Measurements from ENCODE around the gene KCNK17. TPM values are rescaled to one million over a fixed set of nuclear protein-coding genes. Genes with fewer than 3 reads are reported as not detected.

The KCNK17 gene
- total RNA-seq, 2 experiments from 2014 or later, result not detected

DNA sequence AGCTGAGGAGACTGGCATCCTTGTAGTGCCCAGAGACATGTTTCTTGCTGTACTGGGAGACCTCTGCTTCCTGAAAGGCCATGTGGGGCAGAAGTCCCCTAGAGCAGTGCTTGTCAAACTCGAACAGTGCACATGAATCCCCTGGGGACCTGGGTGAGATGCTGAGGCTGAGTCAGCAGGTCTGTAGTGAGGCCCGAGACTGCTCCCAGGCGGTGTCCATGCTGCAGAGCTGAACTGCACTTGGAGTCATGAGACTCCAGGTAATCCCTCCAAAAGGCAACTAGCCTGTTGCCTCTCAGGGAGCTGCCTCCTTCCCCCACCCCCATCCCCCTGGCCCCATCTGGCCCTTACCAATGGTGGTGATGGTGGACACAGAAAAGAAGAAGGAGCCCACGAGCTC lies 3.7 kb downstream of the KCNK17 start:
- no peak overlapping the region for H3K27ac Mint-ChIP-seq
- H3K4me1 Mint-ChIP-seq (ENCODE audit: low read depth), result peaks cover 5% of the 10 kb centered on the region
- peaks cover 41% of the 10 kb centered on the region for H3K27me3 Mint-ChIP-seq
- intact Hi-C loops (cut with micrococcal nuclease), result loop anchor here (1.0 to 5.0 kb wide), 2 partner anchors 144 to 308 kb away; no protein-coding TSS in a partner anchor
- CTCF ChIA-PET, result interaction anchor here (0.6 to 11.6 kb wide), 23 partner anchors 8 to 439 kb away, joined by 3 to 469 read pairs (median 5); no protein-coding TSS in a partner anchor
- no peak for DNase-seq
- POLR2A ChIA-PET, result no interaction called here
- no peak overlapping the region for H3K4me3 Mint-ChIP-seq
- H3K9me3 Mint-ChIP-seq, result no peaks in the 10 kb centered on the region
- no peaks in the 10 kb centered on the region for H3K36me3 Mint-ChIP-seq

DNA sequence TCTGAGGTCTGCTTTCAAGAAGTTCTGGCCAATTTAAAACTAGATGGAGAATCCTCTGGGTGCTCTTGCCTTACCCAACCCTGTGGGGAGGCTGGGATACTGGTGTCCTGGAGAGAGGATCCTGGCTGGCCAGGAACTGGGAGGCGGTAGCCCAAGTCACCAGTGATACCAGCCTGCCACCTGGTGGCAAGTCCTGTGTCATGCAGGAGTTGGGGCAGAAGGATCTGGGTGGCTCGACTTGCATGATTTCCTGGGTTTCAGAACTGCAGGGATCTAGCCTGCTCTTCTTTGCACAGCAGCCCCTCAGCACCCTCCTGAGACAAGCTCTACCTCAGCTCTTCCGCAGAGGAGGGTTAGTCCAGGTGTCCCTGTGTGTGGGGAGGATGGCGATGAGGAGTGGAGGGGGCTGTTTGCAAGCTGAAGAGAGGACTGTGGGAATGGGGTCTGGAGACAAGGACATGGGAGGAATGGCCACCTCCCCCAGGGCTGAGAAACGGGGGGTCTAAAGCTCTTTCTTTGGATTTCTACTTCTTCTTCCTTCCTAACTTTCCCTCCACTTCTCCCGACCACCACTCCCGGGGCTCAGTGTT lies 4.2 kb downstream of the KCNK17 start:
- no peak overlapping the region for H3K27ac Mint-ChIP-seq
- H3K9me3 Mint-ChIP-seq, result no peaks in the 10 kb centered on the region
- ChIA-PET POLR2A (no interaction called here), CTCF (interaction anchor here (0.6 to 11.6 kb wide), 33 partner anchors 9 to 438 kb away, joined by 3 to 469 read pairs (median 4); no protein-coding TSS in a partner anchor)
- H3K36me3 Mint-ChIP-seq, result no peaks in the 10 kb centered on the region
- peak; percentile 76 for DNase-seq
- peaks cover 36% of the 10 kb centered on the region for H3K27me3 Mint-ChIP-seq
- intact Hi-C loops (cut with micrococcal nuclease), result loop anchor here (1.0 to 5.0 kb wide), 2 partner anchors 144 to 308 kb away; no protein-coding TSS in a partner anchor
- no peak overlapping the region for H3K4me3 Mint-ChIP-seq
- peaks cover 5% of the 10 kb centered on the region for H3K4me1 Mint-ChIP-seq (ENCODE audit: low read depth)

DNA sequence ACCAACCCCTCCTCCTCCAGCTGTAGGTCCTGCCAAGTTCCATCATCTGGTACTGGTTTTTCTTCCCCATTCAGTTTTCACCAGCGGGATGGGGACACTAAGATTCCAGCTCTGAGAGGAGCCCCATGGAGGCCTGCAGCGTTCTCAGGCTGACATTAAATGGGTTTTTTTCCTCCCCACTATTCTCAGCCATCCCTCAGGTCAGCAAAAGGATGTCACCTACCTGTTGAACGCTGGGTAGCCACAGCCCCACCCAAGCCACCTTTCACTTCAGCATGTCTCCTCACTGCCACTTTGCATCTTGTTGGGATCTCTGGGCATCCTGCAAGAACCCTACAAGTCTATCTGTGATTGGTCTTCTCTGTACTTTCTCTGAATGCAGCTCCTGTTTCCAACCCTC lies 6.8 kb downstream of the KCNK17 start:
- DNase-seq, result no peak
- Mint-ChIP-seq H3K27me3 (peaks cover 17% of the 10 kb centered on the region), H3K4me3 (no peak overlapping the region), H3K27ac (no peak overlapping the region), H3K36me3 (no peaks in the 10 kb centered on the region), H3K9me3 (no peaks in the 10 kb centered on the region), H3K4me1 (ENCODE audit: low read depth) (peaks cover 3% of the 10 kb centered on the region)
- ChIA-PET POLR2A (no interaction called here), CTCF (interaction anchor here (0.6 to 11.6 kb wide), 11 partner anchors 110 to 436 kb away, joined by 3 to 469 read pairs (median 4); no protein-coding TSS in a partner anchor)
- intact Hi-C loops (cut with micrococcal nuclease), result no loop called here

DNA sequence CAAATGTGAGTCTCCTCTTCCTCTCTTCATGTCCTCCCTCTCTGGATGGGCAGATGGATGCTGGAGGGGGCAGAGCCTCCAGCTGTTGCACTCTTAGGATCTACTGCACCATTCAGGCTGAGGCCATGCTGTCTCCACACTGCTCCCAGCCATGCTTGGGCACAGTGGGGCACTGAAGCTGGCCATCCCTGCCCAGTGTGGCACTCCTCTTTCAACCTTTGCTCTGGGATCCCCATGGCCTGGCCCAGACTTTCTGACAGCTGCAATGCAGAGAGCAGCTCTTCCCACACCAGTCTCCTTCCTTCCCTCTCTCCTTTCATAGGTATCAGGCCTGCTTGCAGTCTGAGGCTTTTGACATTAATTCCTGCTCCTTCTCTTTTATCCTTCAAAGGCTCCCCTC lies 9.3 kb downstream of the KCNK17 start:
- ChIA-PET POLR2A (no interaction called here), CTCF (interaction anchor here (0.6 to 11.6 kb wide), 14 partner anchors 105 to 433 kb away, joined by 3 to 469 read pairs (median 4); partner anchors contain the start of gene SAYSD1)
- Mint-ChIP-seq H3K4me3 (no peak overlapping the region), H3K27me3 (peaks cover 2% of the 10 kb centered on the region), H3K4me1 (ENCODE audit: low read depth) (peaks cover 3% of the 10 kb centered on the region), H3K27ac (no peak overlapping the region), H3K36me3 (no peaks in the 10 kb centered on the region), H3K9me3 (no peaks in the 10 kb centered on the region)
- intact Hi-C loops (cut with micrococcal nuclease), result loop anchor here (5.0 kb wide), 1 partner anchor 308 kb away; no protein-coding TSS in a partner anchor
- DNase-seq, result no peak

DNA sequence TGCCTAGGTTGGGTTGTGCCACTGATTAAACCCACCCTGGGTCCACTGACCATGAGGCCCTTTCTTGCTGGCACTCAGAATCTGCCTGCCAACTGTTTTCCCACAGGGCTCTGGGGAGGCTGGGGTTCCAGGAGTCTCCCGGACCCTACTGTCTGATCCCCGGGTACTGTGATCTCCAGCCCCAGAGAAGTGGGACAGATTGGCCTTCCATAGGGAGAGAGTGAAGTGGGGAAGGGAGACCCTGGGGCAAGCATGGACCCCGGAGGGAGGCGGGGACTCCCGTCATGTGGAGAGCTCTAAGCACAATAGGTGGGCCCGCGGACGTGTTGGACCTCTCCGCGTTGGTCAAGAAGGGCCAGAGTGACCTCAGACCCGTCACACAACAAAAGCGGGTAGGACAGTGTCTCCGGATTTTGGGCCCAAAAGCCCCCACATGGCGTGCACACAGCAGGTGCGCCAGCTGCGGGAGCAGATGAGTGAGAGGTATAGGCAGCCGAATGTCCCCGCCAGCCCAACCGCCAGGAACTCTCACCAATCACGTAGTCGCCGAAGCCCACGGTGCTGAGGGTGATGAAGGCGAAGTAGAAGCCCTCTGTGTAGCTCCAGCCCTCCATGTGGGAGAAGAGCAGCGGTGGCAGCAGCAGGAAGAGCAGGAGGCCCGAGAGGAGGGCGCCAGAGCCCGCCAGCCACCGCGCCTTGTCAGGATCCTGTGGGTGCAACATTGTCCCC lies 10.6 kb downstream of the KCNK17 start:
- Mint-ChIP-seq H3K4me3 (no peak overlapping the region), H3K36me3 (no peaks in the 10 kb centered on the region), H3K27me3 (no peaks in the 10 kb centered on the region), H3K9me3 (no peaks in the 10 kb centered on the region), H3K4me1 (ENCODE audit: low read depth) (peaks cover 3% of the 10 kb centered on the region), H3K27ac (no peak overlapping the region)
- POLR2A ChIA-PET, result no interaction called here
- no peak for DNase-seq
- CTCF ChIA-PET, result interaction anchor here (0.7 to 11.6 kb wide), 37 partner anchors 9 to 432 kb away, joined by 3 to 469 read pairs (median 6); partner anchors contain the start of gene SAYSD1
- intact Hi-C loops (cut with micrococcal nuclease), result loop anchor here (1.0 to 5.0 kb wide), 5 partner anchors 74 to 431 kb away; partner anchors contain the start of gene KCNK5

DNA sequence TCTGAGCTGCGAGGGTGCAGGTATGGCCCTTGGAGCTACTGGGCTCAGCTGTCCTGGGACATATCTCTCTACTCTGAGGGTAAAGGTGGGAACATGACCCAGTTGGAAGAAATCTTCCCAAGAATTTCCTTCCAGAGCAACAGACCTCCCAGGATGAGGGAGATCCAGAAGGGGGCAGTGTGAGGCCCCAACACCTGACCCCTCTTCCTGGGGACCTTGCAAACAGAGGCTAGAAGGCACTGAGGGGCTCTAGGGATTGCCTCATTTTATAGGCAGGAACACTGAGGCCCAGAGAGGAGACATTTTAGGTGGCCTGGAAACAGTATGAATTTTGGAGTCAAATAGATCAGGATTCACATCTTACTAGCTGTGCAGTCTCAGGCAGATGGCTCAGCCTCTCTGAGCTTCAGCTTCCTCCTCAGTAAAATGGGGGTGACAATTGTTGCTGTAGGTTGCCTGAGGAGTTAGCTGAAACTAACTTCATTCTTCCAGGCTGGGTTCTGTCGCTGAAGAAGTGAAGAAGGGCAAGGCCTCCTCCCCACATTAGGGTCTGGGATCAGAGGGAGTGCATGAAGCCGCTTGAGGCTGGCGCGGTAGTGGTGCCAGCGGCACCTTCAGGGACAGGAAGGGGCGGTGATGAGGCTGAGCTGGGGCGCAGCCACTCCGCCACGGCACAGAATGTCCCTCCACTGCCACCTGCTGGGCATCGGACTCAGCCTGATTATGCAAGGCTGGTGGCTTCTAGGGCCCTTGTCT lies 11.4 kb downstream of the KCNK17 start:
- peak; percentile 92 for DNase-seq
- ChIA-PET CTCF (interaction anchor here (0.6 to 11.6 kb wide), 44 partner anchors 10 to 431 kb away, joined by 3 to 469 read pairs (median 4); partner anchors contain the start of genes KCNK17, KCNK5 and SAYSD1), POLR2A (interaction anchor here (0.6 kb wide), 1 partner anchor 79 kb away, joined by 3 read pairs; no protein-coding TSS in a partner anchor)
- no peaks in the 10 kb centered on the region for H3K9me3 Mint-ChIP-seq
- peak overlapping the region; percentile 59 for H3K4me3 Mint-ChIP-seq
- intact Hi-C loops (cut with micrococcal nuclease), result loop anchor here (1.0 to 5.0 kb wide), 5 partner anchors 74 to 431 kb away; partner anchors contain the start of gene KCNK5
- H3K36me3 Mint-ChIP-seq, result no peaks in the 10 kb centered on the region
- H3K4me1 Mint-ChIP-seq (ENCODE audit: low read depth), result peaks cover 3% of the 10 kb centered on the region
- no peaks in the 10 kb centered on the region for H3K27me3 Mint-ChIP-seq
- no peak overlapping the region for H3K27ac Mint-ChIP-seq

DNA sequence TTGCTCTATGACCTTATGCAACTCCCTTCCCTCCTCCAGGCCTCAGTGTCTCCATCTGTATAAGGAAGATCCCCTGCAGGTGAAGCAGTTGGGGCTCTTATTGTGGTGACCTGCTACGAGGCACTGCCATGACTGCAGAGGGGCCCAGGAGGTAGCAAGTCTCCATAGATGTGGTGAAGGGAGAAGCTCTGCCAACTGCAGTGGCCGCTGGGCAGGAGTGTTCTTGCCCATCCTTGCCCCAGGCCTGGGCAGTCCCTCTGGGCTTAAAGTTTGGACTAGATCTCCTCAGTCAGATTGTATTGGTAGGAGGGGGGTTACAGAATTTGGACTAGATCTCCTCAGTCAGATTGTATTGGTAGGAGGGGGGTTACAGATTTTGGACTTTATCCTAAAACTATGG lies 12.2 kb downstream of the KCNK17 start:
- CTCF ChIA-PET, result interaction anchor here (1.0 to 11.6 kb wide), 18 partner anchors 10 to 430 kb away, joined by 4 to 469 read pairs (median 11); partner anchors contain the start of gene SAYSD1
- POLR2A ChIA-PET, result no interaction called here
- DNase-seq, result no peak
- Mint-ChIP-seq H3K27ac (no peak overlapping the region), H3K9me3 (no peaks in the 10 kb centered on the region), H3K4me1 (ENCODE audit: low read depth) (peaks cover 3% of the 10 kb centered on the region), H3K36me3 (no peaks in the 10 kb centered on the region), H3K4me3 (no peak overlapping the region), H3K27me3 (no peaks in the 10 kb centered on the region)
- intact Hi-C loops (cut with micrococcal nuclease), result loop anchor here (5.0 kb wide), 1 partner anchor 305 kb away; no protein-coding TSS in a partner anchor

DNA sequence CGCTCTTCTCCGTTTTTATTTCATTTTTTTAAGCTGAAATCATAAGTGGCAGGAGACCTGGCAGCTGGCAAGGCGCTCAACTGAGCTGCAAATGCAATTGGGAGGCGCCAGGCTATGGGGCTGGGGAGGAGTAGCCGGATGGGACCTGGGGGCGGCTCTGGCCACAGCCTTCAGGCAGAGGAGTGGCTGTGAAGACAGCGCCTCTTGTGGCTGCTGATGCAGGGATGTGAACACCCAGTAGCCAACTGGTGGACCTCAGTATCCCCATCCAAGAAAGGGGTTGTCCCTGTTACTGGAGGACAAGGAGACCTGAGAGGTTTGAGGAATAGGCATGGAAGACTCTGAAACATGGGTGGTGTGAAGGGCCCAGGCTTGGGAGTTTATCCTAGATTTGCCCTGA lies 12.6 kb downstream of the KCNK17 start:
- H3K27me3 Mint-ChIP-seq, result no peaks in the 10 kb centered on the region
- ChIA-PET CTCF (interaction anchor here (0.9 to 11.6 kb wide), 8 partner anchors 8 to 430 kb away, joined by 3 to 469 read pairs (median 22); no protein-coding TSS in a partner anchor), POLR2A (no interaction called here)
- no peak overlapping the region for H3K27ac Mint-ChIP-seq
- no peak for DNase-seq
- no peaks in the 10 kb centered on the region for H3K9me3 Mint-ChIP-seq
- no peak overlapping the region for H3K4me3 Mint-ChIP-seq
- peaks cover 3% of the 10 kb centered on the region for H3K4me1 Mint-ChIP-seq (ENCODE audit: low read depth)
- H3K36me3 Mint-ChIP-seq, result no peaks in the 10 kb centered on the region
- intact Hi-C loops (cut with micrococcal nuclease), result loop anchor here (5.0 kb wide), 1 partner anchor 304 kb away; no protein-coding TSS in a partner anchor

DNA sequence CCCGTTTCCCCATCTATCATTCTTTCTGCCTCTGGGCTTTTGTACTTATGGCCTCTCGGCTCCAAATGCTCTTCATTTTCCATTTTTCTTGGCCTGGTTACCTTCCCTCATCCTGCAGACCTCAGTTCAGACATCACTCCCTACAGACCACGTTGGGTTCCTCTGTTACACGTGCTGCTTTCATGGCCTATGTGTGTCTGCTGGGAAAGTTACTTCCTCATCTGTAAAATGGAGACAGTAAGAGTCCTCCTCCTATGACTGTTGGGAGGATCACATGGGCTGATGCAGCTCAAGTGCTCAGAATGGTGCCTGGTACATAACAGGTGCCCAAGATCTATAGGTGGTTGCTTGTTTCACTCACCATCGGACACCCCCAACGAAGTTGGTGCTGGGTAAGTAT lies 13.5 kb downstream of the KCNK17 start:
- Mint-ChIP-seq H3K4me3 (no peak overlapping the region), H3K9me3 (no peaks in the 10 kb centered on the region), H3K36me3 (no peaks in the 10 kb centered on the region), H3K4me1 (ENCODE audit: low read depth) (peaks cover 3% of the 10 kb centered on the region), H3K27me3 (no peaks in the 10 kb centered on the region), H3K27ac (no peak overlapping the region)
- intact Hi-C loops (cut with micrococcal nuclease), result loop anchor here (5.0 kb wide), 1 partner anchor 303 kb away; no protein-coding TSS in a partner anchor
- POLR2A ChIA-PET, result no interaction called here
- no peak for DNase-seq
- CTCF ChIA-PET, result interaction anchor here (0.6 to 11.6 kb wide), 7 partner anchors 9 to 429 kb away, joined by 3 to 469 read pairs (median 4); no protein-coding TSS in a partner anchor

DNA sequence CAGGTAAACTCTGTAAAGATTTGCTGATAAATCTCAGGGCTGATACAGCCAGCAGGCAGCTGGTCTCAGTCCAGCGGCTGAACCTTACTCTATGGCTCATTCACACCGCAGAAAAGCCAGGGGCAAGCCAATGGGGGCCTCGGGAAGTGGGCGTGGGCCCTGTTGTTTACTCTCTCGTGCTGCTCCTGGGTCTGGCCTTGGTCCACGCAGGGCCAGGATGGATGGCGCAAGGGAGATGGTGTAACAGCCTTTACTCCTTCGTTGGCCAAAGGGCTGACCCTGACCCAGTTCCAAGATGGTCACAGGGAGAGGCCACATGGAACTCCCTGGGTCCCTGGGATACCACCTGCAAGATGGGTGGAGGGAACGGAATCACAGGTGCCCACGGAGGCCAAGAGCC lies 16.2 kb downstream of the KCNK17 start:
- intact Hi-C loops (cut with micrococcal nuclease), result no loop called here
- Mint-ChIP-seq H3K36me3 (no peaks in the 10 kb centered on the region), H3K27ac (no peak overlapping the region), H3K9me3 (no peaks in the 10 kb centered on the region), H3K4me1 (ENCODE audit: low read depth) (peaks cover 2% of the 10 kb centered on the region), H3K4me3 (no peak overlapping the region), H3K27me3 (no peaks in the 10 kb centered on the region)
- DNase-seq, result no peak
- CTCF ChIA-PET, result interaction anchor here (1.6 kb wide), 1 partner anchor 131 kb away, joined by 6 read pairs; no protein-coding TSS in a partner anchor
- POLR2A ChIA-PET, result no interaction called here

DNA sequence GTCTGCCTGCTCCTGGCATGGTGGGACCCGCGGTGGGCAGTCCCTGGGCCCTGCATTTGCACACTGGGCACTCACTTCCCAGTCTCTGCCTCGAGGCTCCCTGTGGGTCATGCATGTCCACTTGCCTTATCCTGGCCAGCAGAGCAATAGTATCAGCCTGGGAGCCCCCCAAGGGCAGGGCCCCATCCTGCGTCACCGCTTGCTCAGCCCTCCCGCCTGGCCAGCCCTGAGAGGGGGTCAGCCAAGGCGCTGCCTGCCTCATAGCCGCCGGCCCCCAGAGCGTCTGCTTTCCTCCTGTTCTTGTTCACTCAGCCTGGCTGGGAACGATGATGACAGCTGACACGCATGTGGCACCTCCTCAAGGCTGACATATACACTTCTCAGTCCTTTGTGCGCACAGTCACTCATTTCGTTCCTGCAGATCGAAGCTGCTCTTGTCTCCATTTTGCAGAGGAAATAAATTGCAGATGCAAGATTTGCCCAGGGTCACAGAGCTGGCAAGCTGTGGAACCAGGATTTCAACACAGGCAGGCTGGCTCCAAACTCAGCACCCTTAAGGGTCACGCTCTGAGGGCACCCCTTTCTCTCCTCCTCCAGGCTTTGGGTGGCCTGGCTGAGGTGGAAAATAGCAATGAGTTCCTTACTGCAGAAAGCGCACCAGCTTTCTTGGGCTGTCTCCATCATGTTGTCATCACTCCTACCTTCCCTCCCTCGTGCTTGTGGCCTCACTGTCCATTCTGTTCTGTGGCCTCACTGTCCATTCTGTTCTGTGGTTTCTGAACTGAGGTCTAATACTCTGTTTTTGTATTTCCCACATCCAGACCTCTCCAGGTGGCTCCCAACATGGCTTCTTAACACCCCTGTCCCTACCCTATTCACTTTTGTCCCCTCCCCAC lies 17.2 kb downstream of the KCNK17 start:
- Mint-ChIP-seq H3K27me3 (no peaks in the 10 kb centered on the region), H3K27ac (no peak overlapping the region), H3K4me3 (no peak overlapping the region), H3K36me3 (no peaks in the 10 kb centered on the region), H3K9me3 (no peaks in the 10 kb centered on the region), H3K4me1 (ENCODE audit: low read depth) (no peaks in the 10 kb centered on the region)
- POLR2A ChIA-PET, result no interaction called here
- no peak for DNase-seq
- CTCF ChIA-PET, result interaction anchor here (1.6 kb wide), 1 partner anchor 130 kb away, joined by 6 read pairs; no protein-coding TSS in a partner anchor
- intact Hi-C loops (cut with micrococcal nuclease), result no loop called here

Data from activated CD4-positive, alpha-beta memory T cell treated with anti-CD3 and anti-CD28 coated beads for 36 hours (primary cell).